A549 (cell line): ENCODE results near the gene LYAR. TPM values are rescaled to one million over a fixed set of nuclear protein-coding genes. Genes with fewer than 3 reads are reported as not detected.
A peak's percentile ranks its signal among the peaks of the same experiment; 100 is the strongest.

Source experiments
- ATAC-seq, 2 experiments: fragments of 200-7000 bp in 1 of 2; fragments of >200 bp in 1 of 2; cut with Nextera tagmentation in 1 of 2; cut with Tn5 transposase in 1 of 2; 3 replicates each; pipeline versions ENCODE4 v1.8.0 to v1.9.1; 2018 to 2020; ENCODE audit warnings: mild to moderate bottlenecking in 1 of 2, moderate library complexity in 1 of 2
- CTCF ChIA-PET: fragments of 300-600 bp; sonication (Branson Sonifier 250); formaldehyde crosslinking; extraction: SDS; loops from one replicate; lab custom pipeline; 2021; ENCODE audit warnings: antibody characterized with exemption, inconsistent platforms; lab: Yijun Ruan, JAX
- POLR2A ChIA-PET: fragments of 350-600 bp; formaldehyde crosslinking; extraction: SDS; loops from one replicate; lab custom pipeline; 2021; ENCODE audit warnings: antibody characterized with exemption, inconsistent platforms; lab: Yijun Ruan, JAX
- DNase-seq, 2 experiments: peaks; one replicate each; pipeline versions ENCODE4 v3.0.0 to v3.0.0-alpha.2; 2011 to 2016; ENCODE audit warnings: low read depth in 1 of 2, low spot score in 1 of 2
- FAIRE-seq: peaks from 2 replicates; lab custom pipeline; 2011; peaks lifted over from hg19 to GRCh38; lab: Jason Lieb, UNC
- H3K27ac ChIP-seq, 2 experiments: fragments of >200 bp; sonication (Bioruptor Twin); formaldehyde crosslinking; 3 replicates each; pipeline ENCODE4 v1.5.1; 2016 to 2017
- H3K4me1 ChIP-seq: fragments of >200 bp; sonication (Bioruptor Twin); formaldehyde crosslinking; 3 replicates; pipeline ENCODE4 v1.6.1; 2016
- H3K4me2 ChIP-seq: fragments of >200 bp; sonication (Bioruptor Twin); formaldehyde crosslinking; 3 replicates; pipeline ENCODE4 v1.6.1; 2016
- H3K4me3 ChIP-seq: fragments of >200 bp; sonication (Bioruptor Twin); formaldehyde crosslinking; 3 replicates; pipeline ENCODE4 v1.5.1; 2016
- H3K9me3 ChIP-seq: fragments of >200 bp; sonication (Bioruptor Twin); formaldehyde crosslinking; 3 replicates; pipeline ENCODE4 v1.6.1; 2016
- CBX2 ChIP-seq: fragments of 200-600 bp; sonication (generic); IDR thresholded peaks from 2 replicates; pipeline ENCODE4 v1.6.1; 2016; ENCODE audit warnings: low read depth, mild to moderate bottlenecking, borderline replicate concordance
- CBX8 ChIP-seq: fragments of 200-600 bp; sonication (generic); IDR thresholded peaks from 2 replicates; pipeline ENCODE4 v1.6.1; 2016
- CEBPB ChIP-seq, 2 experiments: fragments of >200 bp in 1 of 2; sonication (Bioruptor Twin) in 1 of 2; formaldehyde crosslinking in 1 of 2; IDR thresholded peaks; 2 replicates each; pipeline ENCODE4 v1.6.1; 2012 to 2016
- CHD2 ChIP-seq: fragments of 150-350 bp; IDR thresholded peaks from 2 replicates; pipeline ENCODE4 v1.6.1; 2014; ENCODE audit warnings: low read length; ENCODE audit not compliant: partially characterized antibody
- CHD4 ChIP-seq: fragments of 200-600 bp; sonication (generic); IDR thresholded peaks from 2 replicates; pipeline ENCODE4 v1.6.1; 2016; ENCODE audit warnings: antibody characterized with exemption, mild to moderate bottlenecking, borderline replicate concordance
- EHMT2 ChIP-seq: fragments of 200-600 bp; sonication (generic); IDR thresholded peaks from 2 replicates; pipeline ENCODE4 v1.6.1; 2016; ENCODE audit warnings: antibody characterized with exemption, low read depth, mild to moderate bottlenecking, moderate library complexity
- ESRRA ChIP-seq: fragments of 150-350 bp; IDR thresholded peaks from 2 replicates; pipeline ENCODE4 v1.6.1; 2014; ENCODE audit warnings: mild to moderate bottlenecking, low read length, borderline replicate concordance
- FOSB ChIP-seq: fragments of 250-450 bp; sonication (Bioruptor Pico); IDR thresholded peaks from 2 replicates; pipeline ENCODE4 v1.5.0; 2020; ENCODE audit warnings: mild to moderate bottlenecking, moderate library complexity
- HDAC2 ChIP-seq: fragments of 200-600 bp; sonication (generic); IDR thresholded peaks from 2 replicates; pipeline ENCODE4 v1.6.1; 2016
- HOXA7 ChIP-seq: fragments of 250-450 bp; sonication (Bioruptor Pico); IDR thresholded peaks from 2 replicates; pipeline ENCODE4 v1.5.0; 2020; ENCODE audit warnings: mild to moderate bottlenecking, moderate library complexity
- JUN ChIP-seq, 2 experiments: fragments of >200 bp; sonication (Bioruptor Twin); formaldehyde crosslinking; IDR thresholded peaks; 2 replicates in 1 of 2; 3 replicates in 1 of 2; pipeline ENCODE4 v1.6.1; 2016 to 2017
- JUNB ChIP-seq: fragments of >200 bp; sonication (Bioruptor Twin); formaldehyde crosslinking; IDR thresholded peaks from 2 replicates; pipeline ENCODE4 v1.6.1; 2016
- MAFK ChIP-seq: fragments of 450-650 bp; IDR thresholded peaks from 2 replicates; pipeline ENCODE4 v1.6.1; 2014; ENCODE audit not compliant: partially characterized antibody
- MYC ChIP-seq: IDR thresholded peaks from 2 replicates; pipeline ENCODE4 v1.6.1; 2012; ENCODE audit warnings: mild to moderate bottlenecking, inconsistent platforms, low read length, improper control_type of control experiment, borderline replicate concordance
- NPAS2 ChIP-seq: fragments of 250-450 bp; sonication (Bioruptor Pico); IDR thresholded peaks from 2 replicates; pipeline ENCODE4 v1.8.0; 2022; ENCODE audit warnings: mild to moderate bottlenecking, moderate library complexity, borderline replicate concordance
- NR3C1 ChIP-seq: fragments of >200 bp; sonication (Bioruptor Twin); formaldehyde crosslinking; IDR thresholded peaks from 3 replicates; pipeline ENCODE4 v1.6.1; 2017
- POLR2A ChIP-seq: IDR thresholded peaks from 2 replicates; pipeline ENCODE4 v1.6.1; 2012; ENCODE audit warnings: mild to moderate bottlenecking, low read length
- POLR2AphosphoS2 ChIP-seq: conservative IDR thresholded peaks from 2 replicates; pipeline ENCODE4 v1.6.1; 2012; ENCODE audit warnings: low read length, improper control_type of control experiment, inconsistent platforms
- RAD21 ChIP-seq, 2 experiments: fragments of >200 bp in 1 of 2; sonication (Bioruptor Twin) in 1 of 2; formaldehyde crosslinking in 1 of 2; IDR thresholded peaks in 1 of 2; conservative IDR thresholded peaks in 1 of 2; 2 replicates in 1 of 2; 3 replicates in 1 of 2; pipeline ENCODE4 v1.6.1; 2012 to 2018; ENCODE audit warnings: inconsistent platforms in 1 of 2
- RARB ChIP-seq: fragments of 250-450 bp; sonication (Bioruptor Pico); IDR thresholded peaks from 2 replicates; pipeline ENCODE4 v1.8.0; 2021; ENCODE audit warnings: mild to moderate bottlenecking, moderate library complexity
- SMC3 ChIP-seq: fragments of >200 bp; sonication (Bioruptor Twin); formaldehyde crosslinking; IDR thresholded peaks from 3 replicates; pipeline ENCODE4 v1.6.1; 2018; ENCODE audit warnings: inconsistent platforms
- TFCP2L1 ChIP-seq: fragments of 250-450 bp; sonication (Bioruptor Pico); IDR thresholded peaks from 2 replicates; pipeline ENCODE4 v1.5.0; 2021; ENCODE audit warnings: mild to moderate bottlenecking
- ZFP36 ChIP-seq: fragments of 450-650 bp; IDR thresholded peaks from 2 replicates; pipeline ENCODE4 v1.6.1; 2014; ENCODE audit warnings: borderline replicate concordance; ENCODE audit not compliant: partially characterized antibody
- ZSCAN20 ChIP-seq: fragments of 250-450 bp; sonication (Bioruptor Pico); IDR thresholded peaks from 2 replicates; pipeline ENCODE4 v1.8.0; 2022; ENCODE audit warnings: mild to moderate bottlenecking, moderate library complexity
- WGBS: methylation state at CpG from one replicate; pipeline ENCODE4 v1.1.6; 2017; ENCODE audit errors: missing lambda C conversion rate; 5-methylcytosine and 5-hydroxymethylcytosine counted together
- polyA plus RNA-seq, 4 experiments: library from polyadenylated mRNA; depleted of rRNA in 3 of 4; stranded (reverse); fragments of >200 nt; fragmentation: RNase III in 1 of 4; extraction: RNeasy Plus Mini Kit Qiagen cat#74134 plus additional on column Dnase treatment in 1 of 4; gene quantifications; 2 replicates in 3 of 4; 3 replicates in 1 of 4; pipeline ENCODE4 v1.2.3, GENCODE V29; 2011 to 2017
- TF ChIP-seq, protein P1 (sequence below): fragments of 450-650 bp; IDR thresholded peaks from 2 replicates; pipeline ENCODE4 v1.6.1; 2014; ENCODE audit warnings: antibody characterized with exemption
- TF ChIP-seq, protein P2 (sequence below): IDR thresholded peaks from 2 replicates; pipeline ENCODE4 v1.6.1; 2012; ENCODE audit warnings: low read depth, borderline replicate concordance
- TF ChIP-seq, protein P3 (sequence below): fragments of 200-600 bp; sonication (generic); IDR thresholded peaks from 2 replicates; pipeline ENCODE4 v1.6.1; 2016; ENCODE audit warnings: antibody characterized with exemption, mild to moderate bottlenecking, moderate library complexity
- TF ChIP-seq, protein P4 (sequence below): fragments of >200 bp; sonication (Bioruptor Twin); formaldehyde crosslinking; IDR thresholded peaks from 3 replicates; pipeline ENCODE4 v1.5.1; 2016

Gene LYAR
- polyA plus RNA-seq, 2 of the 4 experiments (the other 2 are of a cell fraction) = 20.5 to 28.1 TPM

DNA sequence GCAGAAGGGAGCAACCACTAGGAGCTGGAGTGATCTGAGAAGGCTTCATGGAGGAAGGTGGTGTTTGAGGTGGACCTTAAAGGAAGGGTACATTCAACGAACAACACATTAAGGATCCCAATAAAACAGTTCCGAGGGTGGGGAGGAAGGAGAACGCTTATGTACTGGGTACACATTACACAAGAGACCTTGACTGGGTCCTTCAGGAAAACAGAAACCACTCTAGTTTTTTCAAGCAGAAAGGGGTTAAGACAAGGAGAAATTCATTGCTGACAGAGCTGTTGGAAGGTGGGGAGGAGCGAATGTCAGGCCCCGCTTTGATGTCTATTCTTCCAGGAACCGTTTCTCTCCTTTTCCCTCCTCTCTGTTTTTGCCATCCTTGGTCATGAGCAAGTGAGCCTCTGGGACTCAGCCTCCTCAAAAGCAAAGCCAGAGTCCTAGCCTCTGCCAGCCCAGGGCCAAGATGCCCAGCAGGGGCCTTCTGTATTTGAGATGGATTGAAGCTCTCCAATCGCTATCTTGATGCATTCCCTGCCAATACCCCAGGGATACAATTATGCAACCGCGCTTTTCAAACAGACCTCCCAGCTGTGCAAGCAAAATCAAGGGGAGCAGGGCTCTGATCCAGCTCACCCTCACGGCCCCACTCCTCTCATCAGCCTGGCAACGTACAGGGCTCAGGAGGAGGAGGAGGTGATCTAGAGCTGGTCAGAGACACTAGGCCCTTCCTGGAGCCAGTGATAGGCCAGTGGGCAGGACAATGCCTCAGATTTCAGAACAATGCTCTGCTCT lies 48.5 kb upstream of the LYAR start:
- Histone ChIP-seq H3K27ac (no peak overlapping the region), H3K4me1 (no peaks in the 10 kb centered on the region), H3K9me3 (no peaks in the 10 kb centered on the region), H3K4me2 (no peak overlapping the region), H3K4me3 (no peak overlapping the region)
- WGBS = 79% methylated on average over 10 of the region's 11 CpGs
- no peak for FAIRE-seq
- ChIA-PET POLR2A (interaction anchor here (1.2 kb wide), 1 partner anchor 90 kb away, joined by 6 read pairs; the partner anchor contains the start of gene TMEM128), CTCF (interaction anchor here (1.2 to 1.3 kb wide), 2 partner anchors 21 to 79 kb away, joined by 3 read pairs; no protein-coding TSS in a partner anchor)
- TF ChIP-seq CHD4 (no peak), JUN (IDR thresholded peaks at IDR 0.05) (no peak), JUNB (no peak), ZSCAN20 (CRISPR knock-in tag) (no peak), ZFP36 (no peak), CEBPB (IDR thresholded peaks at IDR 0.05) (no peak), CBX8 (no peak), EHMT2 (no peak), ESRRA (no peak), SMC3 (no peak), HDAC2 (no peak), NPAS2 (CRISPR knock-in tag) (no peak), MYC (no peak), RARB (CRISPR knock-in tag) (no peak), TFCP2L1 (no peak), FOSB (CRISPR knock-in tag) (no peak)
- no peak for ATAC-seq
- DNase-seq = no peak

DNA sequence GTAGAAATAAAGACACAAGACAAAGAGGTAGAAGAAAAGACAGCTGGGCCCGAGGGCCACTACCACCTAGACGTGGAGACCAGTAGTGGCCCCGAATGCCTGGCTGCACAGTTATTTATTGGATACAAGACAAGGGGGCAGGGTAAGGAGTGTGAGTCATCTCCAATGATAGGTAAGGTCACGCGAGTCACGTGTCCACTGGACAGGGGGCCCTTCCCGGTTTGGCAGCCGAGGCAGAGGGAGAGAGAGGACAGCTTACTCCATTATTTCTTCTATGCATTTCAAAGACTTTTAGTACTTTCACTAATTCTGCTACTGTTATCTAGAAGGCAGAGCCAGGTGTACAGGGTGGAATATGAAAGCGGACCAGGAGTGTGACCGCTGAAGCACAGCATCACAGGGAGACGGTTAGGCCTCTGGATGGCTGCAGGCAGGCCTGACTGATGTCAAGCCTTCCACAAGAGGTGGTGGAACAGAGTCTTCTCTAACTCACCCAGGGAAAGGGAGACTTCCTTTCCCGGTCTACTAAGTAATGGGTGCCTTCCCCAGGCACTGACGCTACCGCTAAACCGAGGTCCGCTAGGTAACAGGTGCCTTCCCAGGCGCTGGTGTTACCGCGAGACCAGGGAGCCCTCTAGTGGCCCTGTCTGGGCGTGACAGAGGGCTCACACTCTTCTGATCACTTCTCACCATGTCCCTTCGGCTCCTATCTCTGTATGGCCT lies 45.0 kb upstream of the LYAR start:
- Histone ChIP-seq H3K4me2 (0 out of 3 replicates have a peak overlapping the region, but pooled peaks have one; percentile 28), H3K9me3 (no peaks in the 10 kb centered on the region), H3K27ac (no peak overlapping the region), H3K4me1 (no peaks in the 10 kb centered on the region), H3K4me3 (no peak overlapping the region)
- ATAC-seq (peak; percentile 80 to 90; a peak in 5 of 6 replicates), DNase-seq (peak; percentile 19 to 45), FAIRE-seq (no peak)
- CTCF ChIA-PET = interaction anchor here (0.6 to 1.9 kb wide), 12 partner anchors 11 to 220 kb away, joined by 3 to 7 read pairs (median 4); no protein-coding TSS in a partner anchor
- 45% methylated on average over 21 of the region's 21 CpGs for WGBS
- POLR2A ChIA-PET = no interaction called here
- no peak for TF ChIP-seq CBX2
- peak; percentile 66 for TF ChIP-seq CHD2
- TF ChIP-seq ZSCAN20 (CRISPR knock-in tag) = no peak
- peak; percentile 36; the same call in 2 of the 3 replicates for TF ChIP-seq SMC3
- peak; percentile 69 for TF ChIP-seq RAD21 (conservative IDR thresholded peaks at IDR 0.05 in 1 of 2, IDR thresholded peaks at IDR 0.05 in 1 of 2)
- no peak for TF ChIP-seq NR3C1
- no peak for TF ChIP-seq POLR2AphosphoS2
- TF ChIP-seq, protein P1, sequence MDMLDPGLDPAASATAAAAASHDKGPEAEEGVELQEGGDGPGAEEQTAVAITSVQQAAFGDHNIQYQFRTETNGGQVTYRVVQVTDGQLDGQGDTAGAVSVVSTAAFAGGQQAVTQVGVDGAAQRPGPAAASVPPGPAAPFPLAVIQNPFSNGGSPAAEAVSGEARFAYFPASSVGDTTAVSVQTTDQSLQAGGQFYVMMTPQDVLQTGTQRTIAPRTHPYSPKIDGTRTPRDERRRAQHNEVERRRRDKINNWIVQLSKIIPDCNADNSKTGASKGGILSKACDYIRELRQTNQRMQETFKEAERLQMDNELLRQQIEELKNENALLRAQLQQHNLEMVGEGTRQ = no peak
- TF ChIP-seq JUN (IDR thresholded peaks at IDR 0.05) = no peak
- no peak for TF ChIP-seq POLR2A
- TF ChIP-seq MAFK = no peak
- TF ChIP-seq, protein P2, sequence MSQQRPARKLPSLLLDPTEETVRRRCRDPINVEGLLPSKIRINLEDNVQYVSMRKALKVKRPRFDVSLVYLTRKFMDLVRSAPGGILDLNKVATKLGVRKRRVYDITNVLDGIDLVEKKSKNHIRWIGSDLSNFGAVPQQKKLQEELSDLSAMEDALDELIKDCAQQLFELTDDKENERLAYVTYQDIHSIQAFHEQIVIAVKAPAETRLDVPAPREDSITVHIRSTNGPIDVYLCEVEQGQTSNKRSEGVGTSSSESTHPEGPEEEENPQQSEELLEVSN = no peak
- TF ChIP-seq HOXA7 (CRISPR knock-in tag) = no peak
- no peak for TF ChIP-seq ESRRA
- TF ChIP-seq, protein P3, sequence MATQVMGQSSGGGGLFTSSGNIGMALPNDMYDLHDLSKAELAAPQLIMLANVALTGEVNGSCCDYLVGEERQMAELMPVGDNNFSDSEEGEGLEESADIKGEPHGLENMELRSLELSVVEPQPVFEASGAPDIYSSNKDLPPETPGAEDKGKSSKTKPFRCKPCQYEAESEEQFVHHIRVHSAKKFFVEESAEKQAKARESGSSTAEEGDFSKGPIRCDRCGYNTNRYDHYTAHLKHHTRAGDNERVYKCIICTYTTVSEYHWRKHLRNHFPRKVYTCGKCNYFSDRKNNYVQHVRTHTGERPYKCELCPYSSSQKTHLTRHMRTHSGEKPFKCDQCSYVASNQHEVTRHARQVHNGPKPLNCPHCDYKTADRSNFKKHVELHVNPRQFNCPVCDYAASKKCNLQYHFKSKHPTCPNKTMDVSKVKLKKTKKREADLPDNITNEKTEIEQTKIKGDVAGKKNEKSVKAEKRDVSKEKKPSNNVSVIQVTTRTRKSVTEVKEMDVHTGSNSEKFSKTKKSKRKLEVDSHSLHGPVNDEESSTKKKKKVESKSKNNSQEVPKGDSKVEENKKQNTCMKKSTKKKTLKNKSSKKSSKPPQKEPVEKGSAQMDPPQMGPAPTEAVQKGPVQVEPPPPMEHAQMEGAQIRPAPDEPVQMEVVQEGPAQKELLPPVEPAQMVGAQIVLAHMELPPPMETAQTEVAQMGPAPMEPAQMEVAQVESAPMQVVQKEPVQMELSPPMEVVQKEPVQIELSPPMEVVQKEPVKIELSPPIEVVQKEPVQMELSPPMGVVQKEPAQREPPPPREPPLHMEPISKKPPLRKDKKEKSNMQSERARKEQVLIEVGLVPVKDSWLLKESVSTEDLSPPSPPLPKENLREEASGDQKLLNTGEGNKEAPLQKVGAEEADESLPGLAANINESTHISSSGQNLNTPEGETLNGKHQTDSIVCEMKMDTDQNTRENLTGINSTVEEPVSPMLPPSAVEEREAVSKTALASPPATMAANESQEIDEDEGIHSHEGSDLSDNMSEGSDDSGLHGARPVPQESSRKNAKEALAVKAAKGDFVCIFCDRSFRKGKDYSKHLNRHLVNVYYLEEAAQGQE = peak; percentile 60
- TF ChIP-seq, protein P4, sequence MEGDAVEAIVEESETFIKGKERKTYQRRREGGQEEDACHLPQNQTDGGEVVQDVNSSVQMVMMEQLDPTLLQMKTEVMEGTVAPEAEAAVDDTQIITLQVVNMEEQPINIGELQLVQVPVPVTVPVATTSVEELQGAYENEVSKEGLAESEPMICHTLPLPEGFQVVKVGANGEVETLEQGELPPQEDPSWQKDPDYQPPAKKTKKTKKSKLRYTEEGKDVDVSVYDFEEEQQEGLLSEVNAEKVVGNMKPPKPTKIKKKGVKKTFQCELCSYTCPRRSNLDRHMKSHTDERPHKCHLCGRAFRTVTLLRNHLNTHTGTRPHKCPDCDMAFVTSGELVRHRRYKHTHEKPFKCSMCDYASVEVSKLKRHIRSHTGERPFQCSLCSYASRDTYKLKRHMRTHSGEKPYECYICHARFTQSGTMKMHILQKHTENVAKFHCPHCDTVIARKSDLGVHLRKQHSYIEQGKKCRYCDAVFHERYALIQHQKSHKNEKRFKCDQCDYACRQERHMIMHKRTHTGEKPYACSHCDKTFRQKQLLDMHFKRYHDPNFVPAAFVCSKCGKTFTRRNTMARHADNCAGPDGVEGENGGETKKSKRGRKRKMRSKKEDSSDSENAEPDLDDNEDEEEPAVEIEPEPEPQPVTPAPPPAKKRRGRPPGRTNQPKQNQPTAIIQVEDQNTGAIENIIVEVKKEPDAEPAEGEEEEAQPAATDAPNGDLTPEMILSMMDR = peak; percentile 65
